HG03378 (cell line): ENCODE data around the gene RNF2.

Source experiments
- ATAC-seq: cut with Tn5 transposase; IDR thresholded peaks from one replicate; pipeline ENCODE4 v1.9.1; 2021; ENCODE audit warnings: mild to moderate bottlenecking, moderate library complexity; ENCODE audit not compliant: unreplicated experiment

The RNF2 gene

GRCh38 chr1:185087746-185088145 lies 42.4 kb downstream of the RNF2 start:
- no peak for ATAC-seq

GRCh38 chr1:185091480-185091879 lies 46.1 kb downstream of the RNF2 start:
- no peak for ATAC-seq

- ATAC-seq, result no peak
Measured at GRCh38 chr1:185094761-185095160, 49.4 kb downstream of the RNF2 start.

GRCh38 chr1:185096531-185096930 lies 51.2 kb downstream of the RNF2 start:
- no peak for ATAC-seq

- no peak for ATAC-seq
Measured at GRCh38 chr1:185104083-185104482, 58.7 kb downstream of the RNF2 start.

GRCh38 chr1:185105121-185105520 lies 59.8 kb downstream of the RNF2 start:
- ATAC-seq, result no peak

GRCh38 chr1:185108321-185108720 lies 63.0 kb downstream of the RNF2 start:
- ATAC-seq, result no peak

- no peak for ATAC-seq
Measured at GRCh38 chr1:185110145-185110544, 64.8 kb downstream of the RNF2 start.

- ATAC-seq, result no peak
Measured at GRCh38 chr1:185111873-185112272, 66.5 kb downstream of the RNF2 start.

- ATAC-seq, result no peak
Measured at GRCh38 chr1:185112356-185112755, 67.0 kb downstream of the RNF2 start.

GRCh38 chr1:185129708-185130107 lies 84.3 kb downstream of the RNF2 start:
- ATAC-seq, result no peak

- no peak for ATAC-seq
Measured at GRCh38 chr1:185132534-185132933, 87.2 kb downstream of the RNF2 start.

GRCh38 chr1:185137896-185138545 lies 92.7 kb downstream of the RNF2 start:
- no peak for ATAC-seq

- no peak for ATAC-seq
Measured at GRCh38 chr1:185139246-185139645, 93.9 kb downstream of the RNF2 start.

GRCh38 chr1:185144233-185144632 lies 98.9 kb downstream of the RNF2 start:
- no peak for ATAC-seq

- no peak for ATAC-seq
Measured at GRCh38 chr1:185151215-185151614, 105.9 kb downstream of the RNF2 start.
